Keratinocyte (primary cell): ENCODE results near the gene C12orf60. TPM values are rescaled to one million over a fixed set of nuclear protein-coding genes. Genes with fewer than 3 reads are reported as not detected.

Experiments used
- DNase-seq: peaks from one replicate; pipeline ENCODE4 v3.0.0-alpha.2; 2011; ENCODE audit warnings: low read depth, missing footprints, low spot score
- FAIRE-seq: peaks from 2 replicates; lab custom pipeline; 2011; peaks lifted over from hg19 to GRCh38; lab: Jason Lieb, UNC
- H2AFZ ChIP-seq: 2 replicates; pipeline ENCODE4 v1.6.0; 2012; ENCODE audit warnings: low read length, control low read depth, inconsistent platforms; ENCODE audit not compliant: control insufficient read depth
- H3K27ac ChIP-seq: 2 replicates; pipeline ENCODE4 v1.5.1; 2011; ENCODE audit warnings: low read length; ENCODE audit not compliant: control insufficient read depth, insufficient read depth
- H3K27me3 ChIP-seq: 3 replicates; pipeline ENCODE4 v1.6.0; 2011; ENCODE audit warnings: low read length; ENCODE audit not compliant: control insufficient read depth, insufficient read depth; ENCODE audit errors: extremely low read depth
- H3K36me3 ChIP-seq, 2 experiments: 2 replicates in 1 of 2; 3 replicates in 1 of 2; pipeline ENCODE4 v1.5.1; 2011; ENCODE audit warnings: low read length in 2 of 2, mild to moderate bottlenecking in 1 of 2; ENCODE audit not compliant: control insufficient read depth in 2 of 2, insufficient read depth in 2 of 2; ENCODE audit errors: extremely low read depth in 1 of 2
- H3K4me1 ChIP-seq: 3 replicates; pipeline ENCODE4 v1.5.1; 2011; ENCODE audit warnings: low read length; ENCODE audit not compliant: control insufficient read depth, insufficient read depth; ENCODE audit errors: extremely low read depth
- H3K4me2 ChIP-seq: 3 replicates; pipeline ENCODE4 v1.6.0; 2011; ENCODE audit warnings: low read depth, low read length; ENCODE audit not compliant: control insufficient read depth, insufficient read depth; ENCODE audit errors: extremely low read depth
- H3K4me3 ChIP-seq, 3 experiments: fragments of 200-600 bp in 1 of 3; sonication (generic) in 1 of 3; 2 replicates in 2 of 3; 3 replicates in 1 of 3; pipeline ENCODE4 v1.5.1; 2011 to 2016; ENCODE audit warnings: low read length in 3 of 3, mild to moderate bottlenecking in 3 of 3, control low read depth in 2 of 3, inconsistent platforms in 1 of 3, low read depth in 1 of 3, mixed read lengths in 1 of 3, mixed run types in 1 of 3, moderate library complexity in 1 of 3; ENCODE audit not compliant: control insufficient read depth in 2 of 3, insufficient read depth in 2 of 3; ENCODE audit errors: extremely low read depth in 1 of 3
- H3K79me2 ChIP-seq: 2 replicates; pipeline ENCODE4 v1.6.0; 2012; ENCODE audit warnings: low read length; ENCODE audit not compliant: control insufficient read depth, insufficient read depth
- H3K9ac ChIP-seq: 3 replicates; pipeline ENCODE4 v1.6.0; 2011; ENCODE audit warnings: low read length; ENCODE audit not compliant: control insufficient read depth, insufficient read depth; ENCODE audit errors: extremely low read depth
- H3K9me1 ChIP-seq: 3 replicates; pipeline ENCODE4 v1.6.0; 2011; ENCODE audit warnings: low read length; ENCODE audit not compliant: control insufficient read depth, insufficient read depth; ENCODE audit errors: extremely low read depth
- H3K9me3 ChIP-seq: 2 replicates; pipeline ENCODE4 v1.5.1; 2012; ENCODE audit warnings: low read depth, low read length; ENCODE audit not compliant: control insufficient read depth
- H4K20me1 ChIP-seq: 3 replicates; pipeline ENCODE4 v1.6.0; 2011; ENCODE audit warnings: low read length; ENCODE audit not compliant: control insufficient read depth, insufficient read depth; ENCODE audit errors: extremely low read depth
- CTCF ChIP-seq, 3 experiments: IDR thresholded peaks in 1 of 3; conservative IDR thresholded peaks in 1 of 3; optimal IDR thresholded peaks in 1 of 3; 2 replicates in 2 of 3; 3 replicates in 1 of 3; pipeline versions ENCODE3 to v1.5.1; 2011; ENCODE audit warnings: low read length in 3 of 3, mild to moderate bottlenecking in 3 of 3, moderate library complexity in 2 of 3, control low read depth in 1 of 3, inconsistent platforms in 1 of 3; ENCODE audit not compliant: insufficient read depth in 2 of 3; ENCODE audit errors: extremely low read depth in 1 of 3
- EZH2 ChIP-seq: IDR thresholded peaks from one replicate; pipeline ENCODE4 v1.6.1; 2012; ENCODE audit warnings: inconsistent platforms, mild to moderate bottlenecking, low read length, moderate library complexity
- dilution Hi-C: fragments of 300-500 bp; cut with MboI; formaldehyde crosslinking; loops from one replicate; pipeline ENCODE4 v1.7.0; 2020; ENCODE audit warnings: low sequenced_read_pairs; ENCODE audit not compliant: extremely low pct_ligation_motif_present
- polyA plus RNA-seq, 5 experiments: library from polyadenylated mRNA; depleted of rRNA in 3 of 5; stranded (reverse) in 3 of 5; stranded (forward) in 1 of 5; unstranded in 1 of 5; fragments of >200 nt; gene quantifications; 1 replicate in 1 of 5; 2 replicates in 3 of 5; 3 replicates in 1 of 5; pipeline versions ENCODE4 v1.2.1 to v1.2.3, GENCODE V29; 2011 to 2012; ENCODE audit warnings: missing spikeins in 2 of 5, low read depth in 1 of 5, low replicate concordance in 1 of 5

The C12orf60 gene
- polyA plus RNA-seq, 1 donor (not counting 4 experiments of a cell fraction or from before 2014, with no cell fraction given): 3.2 TPM

- DNase-seq: no peak
Observed at GRCh38 chr12:14782756-14783155, 20.7 kb upstream of the C12orf60 start.

GRCh38 chr12:14784471-14784870, 19.0 kb upstream of the C12orf60 start:
- Histone ChIP-seq H3K4me2 (no peak overlapping the region), H4K20me1 (no peaks in the 10 kb centered on the region), H3K27me3 (no peaks in the 10 kb centered on the region), H3K4me3 (no peak overlapping the region), H3K4me1 (no peaks in the 10 kb centered on the region), H3K79me2 (no peaks in the 10 kb centered on the region), H3K9me1 (no peaks in the 10 kb centered on the region), H3K9ac (no peak overlapping the region), H3K36me3 (peaks cover 4 to 7% of the 10 kb centered on the region in 2 experiments), H3K27ac (no peak overlapping the region), H3K9me3 (no peaks in the 10 kb centered on the region), H2AFZ (no peak overlapping the region)
- dilution Hi-C loops: no loop called here
- no peak for DNase-seq
- TF ChIP-seq EZH2 (no peak), CTCF (optimal IDR thresholded peaks at IDR 0.05 in 1 of 3, IDR thresholded peaks at IDR 0.05 in 1 of 3, conservative IDR thresholded peaks at IDR 0.05 in 1 of 3; ENCODE audit: extremely low read depth in 1 of 3, insufficient read depth in 2 of 3, low read length in 3 of 3) (no peak)
- no peak for FAIRE-seq

More at GRCh38 chr12:14782756-14783155, 20.7 kb upstream of the C12orf60 start:
- no peaks in the 10 kb centered on the region for H3K27me3 ChIP-seq
- no peak overlapping the region for H3K27ac ChIP-seq
- no peaks in the 10 kb centered on the region for H3K4me1 ChIP-seq
- H3K4me3 ChIP-seq: no peak overlapping the region
- peaks cover 4 to 7% of the 10 kb centered on the region in 2 experiments for H3K36me3 ChIP-seq
- no peak overlapping the region for H3K9ac ChIP-seq
- no peaks in the 10 kb centered on the region for H3K9me1 ChIP-seq
- H4K20me1 ChIP-seq: no peaks in the 10 kb centered on the region
- no peak overlapping the region for H2AFZ ChIP-seq
- no peak overlapping the region for H3K4me2 ChIP-seq
- no peaks in the 10 kb centered on the region for H3K9me3 ChIP-seq
- TF ChIP-seq CTCF (optimal IDR thresholded peaks at IDR 0.05 in 1 of 3, IDR thresholded peaks at IDR 0.05 in 1 of 3, conservative IDR thresholded peaks at IDR 0.05 in 1 of 3; ENCODE audit: extremely low read depth in 1 of 3, insufficient read depth in 2 of 3, low read length in 3 of 3) (no peak), EZH2 (no peak)
- dilution Hi-C loops: no loop called here
- FAIRE-seq: no peak
- no peaks in the 10 kb centered on the region for H3K79me2 ChIP-seq
